HG03097 (cell line): ENCODE results near the gene KLHL29.

Source experiments
- ATAC-seq: cut with Tn5 transposase; IDR thresholded peaks from one replicate; pipeline ENCODE4 v1.9.1; 2021; ENCODE audit not compliant: unreplicated experiment, low FRiP score

The KLHL29 gene

GRCh38 chr2:23599667-23600066, 214.7 kb downstream of the KLHL29 start:
- ATAC-seq: no peak

GRCh38 chr2:23600346-23600745, 215.4 kb downstream of the KLHL29 start:
- no peak for ATAC-seq

GRCh38 chr2:23601301-23601965, 216.5 kb downstream of the KLHL29 start:
- ATAC-seq: no peak

- ATAC-seq: no peak
Measured at GRCh38 chr2:23602116-23602515, 217.1 kb downstream of the KLHL29 start.

GRCh38 chr2:23603156-23603555, 218.2 kb downstream of the KLHL29 start:
- ATAC-seq: no peak

GRCh38 chr2:23603581-23603980, 218.6 kb downstream of the KLHL29 start:
- ATAC-seq: no peak

- ATAC-seq: no peak
Measured at GRCh38 chr2:23604731-23605130, 219.8 kb downstream of the KLHL29 start.

- ATAC-seq: no peak
Measured at GRCh38 chr2:23605236-23605635, 220.3 kb downstream of the KLHL29 start.

- ATAC-seq: no peak
Measured at GRCh38 chr2:23606196-23606595, 221.2 kb downstream of the KLHL29 start.

GRCh38 chr2:23606968-23607367, 222.0 kb downstream of the KLHL29 start:
- no peak for ATAC-seq

GRCh38 chr2:23607925-23608324, 222.9 kb downstream of the KLHL29 start:
- ATAC-seq: no peak

- no peak for ATAC-seq
Measured at GRCh38 chr2:23609254-23609653, 224.3 kb downstream of the KLHL29 start.

- no peak for ATAC-seq
Measured at GRCh38 chr2:23611839-23612238, 226.9 kb downstream of the KLHL29 start.

GRCh38 chr2:23614701-23615100, 229.7 kb downstream of the KLHL29 start:
- ATAC-seq: no peak

- no peak for ATAC-seq
Measured at GRCh38 chr2:23615216-23616020, 230.4 kb downstream of the KLHL29 start.

GRCh38 chr2:23616630-23617029, 231.7 kb downstream of the KLHL29 start:
- no peak for ATAC-seq

- ATAC-seq: no peak
Measured at GRCh38 chr2:23617167-23617810, 232.3 kb downstream of the KLHL29 start.

- no peak for ATAC-seq
Measured at GRCh38 chr2:23617811-23618215, 232.8 kb downstream of the KLHL29 start.

GRCh38 chr2:23618265-23618664, 233.3 kb downstream of the KLHL29 start:
- ATAC-seq: no peak

GRCh38 chr2:23618794-23619530, 234.0 kb downstream of the KLHL29 start:
- no peak for ATAC-seq

GRCh38 chr2:23619941-23620340, 235.0 kb downstream of the KLHL29 start:
- no peak for ATAC-seq
